IMR-90 (cell line): ENCODE data around the gene CBX6. TPM values are rescaled to one million over a fixed set of nuclear protein-coding genes. Genes with fewer than 3 reads are reported as not detected.

Experiments used
- ATAC-seq: fragments of 200-7000 bp; cut with Tn5 transposase; 2 replicates; pipeline ENCODE4 v1.9.1; 2020; ENCODE audit warnings: low read depth, mild to moderate bottlenecking, moderate library complexity
- BruUV-seq: library from RNA; stranded (reverse); fragments of 400-500 nt; replicated peaks from 2 replicates; lab custom pipeline; 2021; lab: Mats Ljungman, UMichigan
- CTCF ChIA-PET: fragments of 300-600 bp; formaldehyde crosslinking; extraction: SDS; loops from one replicate; lab custom pipeline; 2021; ENCODE audit warnings: antibody characterized with exemption; lab: Yijun Ruan, JAX
- POLR2A ChIA-PET: fragments of 300-600 bp; sonication (Branson Sonifier 250); formaldehyde crosslinking; loops from one replicate; lab custom pipeline; 2022; ENCODE audit warnings: antibody characterized with exemption; ENCODE audit not compliant: unreplicated experiment; lab: Charles Lee
- DNase-seq: peaks from one replicate; pipeline ENCODE4 v3.0.0; 2013
- H2AFZ ChIP-seq: replicated peaks from 2 replicates; pipeline ENCODE3; 2013; ENCODE audit warnings: low read length, mild to moderate bottlenecking; ENCODE audit not compliant: poor library complexity
- H2AK5ac ChIP-seq: 2 replicates; pipeline ENCODE4 v1.6.1; 2013; ENCODE audit warnings: low read depth, low read length, inconsistent platforms
- H2AK9ac ChIP-seq: replicated peaks from 2 replicates; pipeline ENCODE3; 2013; ENCODE audit warnings: mild to moderate bottlenecking, low read depth, low read length, moderate library complexity; ENCODE audit not compliant: poor library complexity
- H2BK120ac ChIP-seq: 2 replicates; pipeline ENCODE4 v1.6.1; 2013; ENCODE audit warnings: low read depth, low read length, inconsistent platforms
- H2BK15ac ChIP-seq: 3 replicates; pipeline ENCODE4 v1.6.1; 2013; ENCODE audit warnings: low read depth, low read length, inconsistent platforms
- H2BK20ac ChIP-seq: 2 replicates; pipeline ENCODE4 v1.6.1; 2013; ENCODE audit warnings: low read depth, mild to moderate bottlenecking, inconsistent platforms, low read length, moderate library complexity
- H2BK5ac ChIP-seq: 2 replicates; pipeline ENCODE4 v1.6.1; 2013; ENCODE audit warnings: mild to moderate bottlenecking, low read depth, low read length, inconsistent platforms; ENCODE audit not compliant: poor library complexity, severe bottlenecking
- H3K14ac ChIP-seq: replicated peaks from 2 replicates; pipeline ENCODE4 v1.6.1; 2013; ENCODE audit warnings: low read depth, low read length, inconsistent platforms
- H3K18ac ChIP-seq: 2 replicates; pipeline ENCODE4 v1.6.1; 2013; ENCODE audit warnings: low read depth, low read length, control low read depth
- H3K23ac ChIP-seq: 2 replicates; pipeline ENCODE4 v1.6.1; 2013; ENCODE audit warnings: low read depth, low read length, inconsistent platforms
- H3K27ac ChIP-seq: 2 replicates; pipeline ENCODE4 v1.5.1; 2013; ENCODE audit warnings: mild to moderate bottlenecking, control low read depth, low read length; ENCODE audit not compliant: insufficient read depth
- H3K27me3 ChIP-seq: 2 replicates; pipeline ENCODE4 v1.6.1; 2013; ENCODE audit warnings: low read length; ENCODE audit not compliant: control insufficient read depth, insufficient read depth
- H3K36me3 ChIP-seq: 2 replicates; pipeline ENCODE4 v1.6.1; 2013; ENCODE audit warnings: low read length, mixed read lengths; ENCODE audit not compliant: control insufficient read depth, insufficient read depth
- H3K4ac ChIP-seq: 2 replicates; pipeline ENCODE4 v1.6.1; 2013; ENCODE audit warnings: low read depth, low read length, inconsistent platforms
- H3K4me1 ChIP-seq: 2 replicates; pipeline ENCODE4 v1.6.1; 2013; ENCODE audit warnings: low read length, mixed read lengths; ENCODE audit not compliant: control insufficient read depth, insufficient read depth
- H3K4me2 ChIP-seq: 2 replicates; pipeline ENCODE4 v1.6.1; 2013; ENCODE audit warnings: low read depth, mild to moderate bottlenecking, control low read depth, low read length, moderate library complexity
- H3K4me3 ChIP-seq: 2 replicates; pipeline ENCODE4 v1.5.1; 2013; ENCODE audit warnings: low read depth, mild to moderate bottlenecking, control low read depth, low read length, moderate library complexity; ENCODE audit not compliant: insufficient read depth
- H3K56ac ChIP-seq: 2 replicates; pipeline ENCODE4 v1.6.1; 2013; ENCODE audit warnings: low read length, inconsistent platforms; ENCODE audit not compliant: insufficient read depth; ENCODE audit errors: extremely low read depth
- H3K79me1 ChIP-seq, 2 experiments: 2 replicates each; pipeline ENCODE4 v1.6.1; 2013; ENCODE audit warnings: low read length in 2 of 2, inconsistent platforms in 1 of 2, low read depth in 1 of 2
- H3K9ac ChIP-seq: 2 replicates; pipeline ENCODE4 v1.6.1; 2013; ENCODE audit warnings: low read depth, low read length, control low read depth
- H3K9me1 ChIP-seq: 2 replicates; pipeline ENCODE4 v1.6.1; 2013; ENCODE audit warnings: low read length, inconsistent platforms; ENCODE audit not compliant: insufficient read depth
- H3K9me3 ChIP-seq: 2 replicates; pipeline ENCODE4 v1.6.1; 2013; ENCODE audit warnings: low read length; ENCODE audit not compliant: control insufficient read depth, insufficient read depth
- H4K20me1 ChIP-seq: 2 replicates; pipeline ENCODE4 v1.6.1; 2013; ENCODE audit warnings: low read length, inconsistent platforms; ENCODE audit not compliant: insufficient read depth
- H4K5ac ChIP-seq: 2 replicates; pipeline ENCODE4 v1.6.1; 2013; ENCODE audit warnings: mild to moderate bottlenecking, low read depth, low read length, control low read depth
- H4K8ac ChIP-seq, 2 experiments: 2 replicates each; pipeline ENCODE4 v1.6.1; 2013; ENCODE audit warnings: low read depth in 2 of 2, low read length in 2 of 2, control low read depth in 1 of 2, inconsistent platforms in 1 of 2
- H4K91ac ChIP-seq: 2 replicates; pipeline ENCODE4 v1.6.1; 2013; ENCODE audit warnings: low read depth, low read length, inconsistent platforms; ENCODE audit not compliant: insufficient read depth
- BHLHE40 ChIP-seq: fragments of 150-350 bp; IDR thresholded peaks from 2 replicates; pipeline ENCODE4 v1.6.1; 2016; ENCODE audit warnings: mild to moderate bottlenecking, low read depth, low read length
- CEBPB ChIP-seq: IDR thresholded peaks from 2 replicates; pipeline ENCODE4 v1.6.1; 2012; ENCODE audit warnings: low read depth, low read length, improper control_type of control experiment
- CHD1 ChIP-seq: IDR thresholded peaks from 2 replicates; pipeline ENCODE4 v1.6.1; 2012; ENCODE audit warnings: low read depth, low read length, improper control_type of control experiment
- FOS ChIP-seq: fragments of 150-350 bp; IDR thresholded peaks from 2 replicates; pipeline ENCODE4 v1.6.1; 2016; ENCODE audit warnings: low read depth, low read length
- MAFK ChIP-seq: IDR thresholded peaks from 2 replicates; pipeline ENCODE4 v1.6.1; 2012; ENCODE audit warnings: low read depth, low read length, improper control_type of control experiment
- MAZ ChIP-seq: IDR thresholded peaks from 2 replicates; pipeline ENCODE4 v1.6.1; 2012; ENCODE audit warnings: low read depth, mild to moderate bottlenecking, low read length, improper control_type of control experiment, moderate library complexity, borderline replicate concordance
- MXI1 ChIP-seq: IDR thresholded peaks from 2 replicates; pipeline ENCODE4 v1.6.1; 2012; ENCODE audit warnings: low read depth, mild to moderate bottlenecking, low read length, moderate library complexity, borderline replicate concordance
- POLR2A ChIP-seq: IDR thresholded peaks from 2 replicates; pipeline ENCODE4 v1.6.1; 2012; ENCODE audit warnings: mild to moderate bottlenecking, low read depth, low read length
- RAD21 ChIP-seq: IDR thresholded peaks from 2 replicates; pipeline ENCODE4 v1.6.1; 2012; ENCODE audit warnings: low read length, improper control_type of control experiment
- RCOR1 ChIP-seq: IDR thresholded peaks from 2 replicates; pipeline ENCODE4 v1.6.1; 2012; ENCODE audit warnings: mild to moderate bottlenecking, low read length, improper control_type of control experiment; ENCODE audit not compliant: insufficient replicate concordance
- WGBS, 2 experiments: methylation state at CpG; one replicate each; pipeline versions ENCODE4 v1.1.5 to v1.1.7; 2013; ENCODE audit warnings: missing lambda C conversion rate in 2 of 2; ENCODE audit not compliant: insufficient read length in 1 of 2; ENCODE audit errors: extremely low coverage in 2 of 2; 5-methylcytosine and 5-hydroxymethylcytosine counted together
- dilution Hi-C: fragments of 300-500 bp; cut with HindIII; formaldehyde crosslinking; loops from one replicate; pipeline ENCODE4 v1.14.3; 2018; ENCODE audit warnings: low sequenced_read_pairs; ENCODE audit not compliant: unreplicated experiment
- in situ Hi-C: fragments of 300-500 bp; cut with MboI; formaldehyde crosslinking; loops from 3 replicates; pipeline ENCODE4 v1.14.3; 2019; ENCODE audit warnings: low sequenced_read_pairs, inconsistent platforms, mixed read lengths
- intact Hi-C: fragments of 100-400 bp; cut with micrococcal nuclease; formaldehyde crosslinking; loops from 2 replicates; pipeline ENCODE4 v1.10.0; 2022
- polyA plus RNA-seq, 3 experiments: library from polyadenylated mRNA; depleted of rRNA; stranded (reverse); fragments of >200 nt; gene quantifications; 2 replicates each; pipeline ENCODE4 v1.2.3, GENCODE V29; 2012; ENCODE audit warnings: low replicate concordance in 1 of 3
- total RNA-seq: library from RNA; depleted of rRNA; stranded (reverse); fragments of >200 nt; gene quantifications from 2 replicates; pipeline ENCODE4 v1.2.3, GENCODE V29; 2012
- TF ChIP-seq, protein P1 (sequence below): fragments of 150-350 bp; IDR thresholded peaks from 2 replicates; pipeline ENCODE4 v1.6.1; 2017; ENCODE audit warnings: mild to moderate bottlenecking, antibody characterized with exemption, low read length, low read depth
- TF ChIP-seq, protein P2 (sequence below): fragments of 150-350 bp; IDR thresholded peaks from 2 replicates; pipeline ENCODE4 v1.6.1; 2016; ENCODE audit warnings: low read depth, mild to moderate bottlenecking, low read length, moderate library complexity, borderline replicate concordance
- TF ChIP-seq, protein P3 (sequence below): conservative IDR thresholded peaks from 2 replicates; pipeline ENCODE4 v1.5.1; 2012; ENCODE audit warnings: mild to moderate bottlenecking, low read depth, low read length, improper control_type of control experiment

Gene CBX6
- total and polyA plus RNA-seq, 2 of the 4 experiments (the other 2 are of a cell fraction): 15.2 to 19.0 TPM

GRCh38 chr22:38834991-38835390 is 37.0 kb downstream of the CBX6 start:
- intact Hi-C loops (no loop called here), dilution Hi-C loops (no loop called here), in situ Hi-C loops (no loop called here)
- H4K5ac ChIP-seq: no peak overlapping the region
- no peak overlapping the region for H2AK9ac ChIP-seq
- H3K23ac ChIP-seq: no peak overlapping the region
- H3K4me3 ChIP-seq: no peak overlapping the region
- no peaks in the 10 kb centered on the region for H3K9me1 ChIP-seq
- no CpG with 5 or more reads among the region's 5 CpGs for WGBS, 2 experiments
- no peaks in the 10 kb centered on the region for H3K36me3 ChIP-seq
- no peak overlapping the region for H3K56ac ChIP-seq
- H2BK120ac ChIP-seq: no peak overlapping the region
- no peak overlapping the region for H2BK5ac ChIP-seq
- no peak overlapping the region for H4K91ac ChIP-seq
- H2AFZ ChIP-seq: no peak overlapping the region
- no peak overlapping the region for H2BK20ac ChIP-seq
- H3K9me3 ChIP-seq: no peaks in the 10 kb centered on the region
- ChIA-PET POLR2A (interaction anchor here (0.9 kb wide), 1 partner anchor 11 kb away, joined by 8 read pairs; no protein-coding TSS in a partner anchor), CTCF (no interaction called here)
- H3K27ac ChIP-seq: no peak overlapping the region
- H2BK15ac ChIP-seq: no peak overlapping the region
- no peak overlapping the region for H4K8ac ChIP-seq
- H3K14ac ChIP-seq: no peak overlapping the region
- H3K9ac ChIP-seq: no peak overlapping the region
- TF ChIP-seq POLR2A: no peak
- TF ChIP-seq, protein P1, sequence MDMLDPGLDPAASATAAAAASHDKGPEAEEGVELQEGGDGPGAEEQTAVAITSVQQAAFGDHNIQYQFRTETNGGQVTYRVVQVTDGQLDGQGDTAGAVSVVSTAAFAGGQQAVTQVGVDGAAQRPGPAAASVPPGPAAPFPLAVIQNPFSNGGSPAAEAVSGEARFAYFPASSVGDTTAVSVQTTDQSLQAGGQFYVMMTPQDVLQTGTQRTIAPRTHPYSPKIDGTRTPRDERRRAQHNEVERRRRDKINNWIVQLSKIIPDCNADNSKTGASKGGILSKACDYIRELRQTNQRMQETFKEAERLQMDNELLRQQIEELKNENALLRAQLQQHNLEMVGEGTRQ: no peak
- TF ChIP-seq CHD1: no peak
- TF ChIP-seq, protein P2, sequence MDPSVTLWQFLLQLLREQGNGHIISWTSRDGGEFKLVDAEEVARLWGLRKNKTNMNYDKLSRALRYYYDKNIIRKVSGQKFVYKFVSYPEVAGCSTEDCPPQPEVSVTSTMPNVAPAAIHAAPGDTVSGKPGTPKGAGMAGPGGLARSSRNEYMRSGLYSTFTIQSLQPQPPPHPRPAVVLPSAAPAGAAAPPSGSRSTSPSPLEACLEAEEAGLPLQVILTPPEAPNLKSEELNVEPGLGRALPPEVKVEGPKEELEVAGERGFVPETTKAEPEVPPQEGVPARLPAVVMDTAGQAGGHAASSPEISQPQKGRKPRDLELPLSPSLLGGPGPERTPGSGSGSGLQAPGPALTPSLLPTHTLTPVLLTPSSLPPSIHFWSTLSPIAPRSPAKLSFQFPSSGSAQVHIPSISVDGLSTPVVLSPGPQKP: no peak
- TF ChIP-seq RCOR1: no peak
- TF ChIP-seq RAD21: no peak
- no peak for TF ChIP-seq BHLHE40
- no peak for TF ChIP-seq MAFK
- no peak for TF ChIP-seq FOS
- TF ChIP-seq MAZ: no peak
- TF ChIP-seq CEBPB: no peak
- TF ChIP-seq, protein P3, sequence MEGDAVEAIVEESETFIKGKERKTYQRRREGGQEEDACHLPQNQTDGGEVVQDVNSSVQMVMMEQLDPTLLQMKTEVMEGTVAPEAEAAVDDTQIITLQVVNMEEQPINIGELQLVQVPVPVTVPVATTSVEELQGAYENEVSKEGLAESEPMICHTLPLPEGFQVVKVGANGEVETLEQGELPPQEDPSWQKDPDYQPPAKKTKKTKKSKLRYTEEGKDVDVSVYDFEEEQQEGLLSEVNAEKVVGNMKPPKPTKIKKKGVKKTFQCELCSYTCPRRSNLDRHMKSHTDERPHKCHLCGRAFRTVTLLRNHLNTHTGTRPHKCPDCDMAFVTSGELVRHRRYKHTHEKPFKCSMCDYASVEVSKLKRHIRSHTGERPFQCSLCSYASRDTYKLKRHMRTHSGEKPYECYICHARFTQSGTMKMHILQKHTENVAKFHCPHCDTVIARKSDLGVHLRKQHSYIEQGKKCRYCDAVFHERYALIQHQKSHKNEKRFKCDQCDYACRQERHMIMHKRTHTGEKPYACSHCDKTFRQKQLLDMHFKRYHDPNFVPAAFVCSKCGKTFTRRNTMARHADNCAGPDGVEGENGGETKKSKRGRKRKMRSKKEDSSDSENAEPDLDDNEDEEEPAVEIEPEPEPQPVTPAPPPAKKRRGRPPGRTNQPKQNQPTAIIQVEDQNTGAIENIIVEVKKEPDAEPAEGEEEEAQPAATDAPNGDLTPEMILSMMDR: no peak
- no peak for TF ChIP-seq MXI1
- no TSS peak for BruUV-seq
- no peaks in the 10 kb centered on the region; the same call in 1 of the 2 replicates for H4K20me1 ChIP-seq
- H3K4ac ChIP-seq: no peak overlapping the region
- no peak overlapping the region for H2AK5ac ChIP-seq
- no peaks in the 10 kb centered on the region for H3K79me1 ChIP-seq
- peaks cover 2% of the 10 kb centered on the region; the same call in 1 of the 2 replicates for H3K4me1 ChIP-seq
- H3K4me2 ChIP-seq: no peak overlapping the region
- ATAC-seq (no peak), DNase-seq (no peak)
- H3K18ac ChIP-seq: no peak overlapping the region
- no peaks in the 10 kb centered on the region for H3K27me3 ChIP-seq
